ENCODE data around the gene ENHO.

Gene ENHO

DNA sequence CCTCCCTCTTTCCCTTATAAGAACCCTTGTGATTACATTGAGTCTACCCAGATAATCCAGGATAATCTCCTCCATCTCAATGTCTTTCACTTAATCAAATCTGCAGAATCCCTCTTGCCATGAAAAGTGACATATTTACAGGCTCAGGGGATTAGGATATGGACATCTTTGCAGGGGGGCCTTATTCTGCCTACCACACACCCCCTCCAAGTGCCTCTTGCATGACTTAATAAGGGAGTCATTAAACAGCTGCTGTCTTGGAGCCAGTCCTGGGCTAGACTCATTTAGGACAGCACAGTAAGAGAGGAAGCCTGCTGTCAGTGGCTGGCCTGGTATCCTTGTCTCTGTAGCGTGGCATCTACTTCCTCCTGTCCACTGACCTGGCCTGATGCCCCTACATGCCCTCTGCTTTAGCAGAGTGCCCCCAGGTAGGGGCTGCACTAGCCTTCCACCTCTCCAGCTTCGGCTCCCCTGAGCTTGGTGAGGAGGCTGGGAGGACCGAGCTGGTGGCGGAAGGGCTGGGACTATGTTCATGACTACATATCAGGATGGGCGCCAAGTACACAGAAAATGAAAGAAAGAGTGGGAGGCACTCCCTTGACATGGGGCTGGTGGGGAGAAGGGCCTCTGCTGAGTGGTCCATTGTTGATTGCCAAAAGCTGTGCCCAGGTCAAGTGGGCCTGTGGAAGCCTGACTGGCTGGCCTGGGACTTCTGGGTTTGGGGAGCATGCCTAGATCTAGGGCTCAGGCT is 17.2 kb downstream of the ENHO start:
- no peak for DNase-seq (ENCODE audit: low read depth, low spot score)
- ChIA-PET CTCF (interaction anchor here (1.2 to 15.2 kb wide), 3 partner anchors 86 to 102 kb away, joined by 5 to 193 read pairs (median 6); no protein-coding TSS in a partner anchor), POLR2A (no interaction called here)
- TF ChIP-seq, protein P1, sequence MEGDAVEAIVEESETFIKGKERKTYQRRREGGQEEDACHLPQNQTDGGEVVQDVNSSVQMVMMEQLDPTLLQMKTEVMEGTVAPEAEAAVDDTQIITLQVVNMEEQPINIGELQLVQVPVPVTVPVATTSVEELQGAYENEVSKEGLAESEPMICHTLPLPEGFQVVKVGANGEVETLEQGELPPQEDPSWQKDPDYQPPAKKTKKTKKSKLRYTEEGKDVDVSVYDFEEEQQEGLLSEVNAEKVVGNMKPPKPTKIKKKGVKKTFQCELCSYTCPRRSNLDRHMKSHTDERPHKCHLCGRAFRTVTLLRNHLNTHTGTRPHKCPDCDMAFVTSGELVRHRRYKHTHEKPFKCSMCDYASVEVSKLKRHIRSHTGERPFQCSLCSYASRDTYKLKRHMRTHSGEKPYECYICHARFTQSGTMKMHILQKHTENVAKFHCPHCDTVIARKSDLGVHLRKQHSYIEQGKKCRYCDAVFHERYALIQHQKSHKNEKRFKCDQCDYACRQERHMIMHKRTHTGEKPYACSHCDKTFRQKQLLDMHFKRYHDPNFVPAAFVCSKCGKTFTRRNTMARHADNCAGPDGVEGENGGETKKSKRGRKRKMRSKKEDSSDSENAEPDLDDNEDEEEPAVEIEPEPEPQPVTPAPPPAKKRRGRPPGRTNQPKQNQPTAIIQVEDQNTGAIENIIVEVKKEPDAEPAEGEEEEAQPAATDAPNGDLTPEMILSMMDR (IDR thresholded peaks at IDR 0.05; ENCODE audit: insufficient read depth, low read length, missing control alignments), result no peak
- no peak overlapping the region for H3K4me3 ChIP-seq (ENCODE audit: low read depth, low read length)

DNA sequence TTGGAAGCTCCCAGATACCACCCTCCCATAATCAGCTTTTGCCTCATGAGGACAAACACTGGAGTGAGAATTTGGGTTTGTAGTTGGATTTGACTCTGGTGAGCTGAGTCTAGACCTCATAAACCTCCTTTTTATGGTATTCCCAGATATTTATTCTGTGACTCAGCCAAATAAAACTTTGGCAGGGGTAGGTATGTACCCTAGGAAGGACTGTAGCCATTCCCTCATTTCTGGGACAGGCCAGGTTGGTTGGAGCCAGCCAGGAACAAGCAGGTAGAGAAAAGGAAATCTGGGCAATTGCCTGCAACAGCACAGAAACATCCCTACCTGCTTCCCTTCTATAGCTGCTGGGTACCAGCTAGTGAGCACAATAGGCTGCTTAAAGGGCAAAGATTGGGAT is 19.4 kb downstream of the ENHO start:
- TF ChIP-seq, protein P1 (IDR thresholded peaks at IDR 0.05; ENCODE audit: insufficient read depth, low read length, missing control alignments), result no peak
- DNase-seq (ENCODE audit: low read depth, low spot score), result no peak
- no peak overlapping the region for H3K4me3 ChIP-seq (ENCODE audit: low read depth, low read length)
- CTCF ChIA-PET, result interaction anchor here (1.3 to 15.2 kb wide), 9 partner anchors 11 to 170 kb away, joined by 3 to 193 read pairs (median 52); no protein-coding TSS in a partner anchor
- POLR2A ChIA-PET, result no interaction called here

DNA sequence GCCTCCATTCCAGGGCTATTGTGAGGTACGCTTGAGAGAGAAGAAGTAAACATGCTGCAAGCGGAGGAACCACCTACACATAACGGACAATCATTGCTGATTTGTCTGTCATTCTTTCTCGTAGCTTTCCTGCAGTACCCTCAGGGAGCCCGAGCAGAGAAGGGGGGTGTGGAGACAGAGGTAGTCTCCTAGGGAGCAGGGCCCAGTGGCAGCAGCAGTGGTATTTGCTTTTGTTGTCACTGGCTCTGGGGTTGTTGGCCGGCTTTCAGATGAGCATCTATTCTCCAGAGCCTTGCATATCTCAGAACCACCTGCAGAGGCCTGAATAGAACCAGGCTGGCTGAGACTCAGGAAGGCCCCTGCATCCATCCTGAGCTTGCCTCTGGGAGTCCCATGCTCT is 19.9 kb downstream of the ENHO start:
- CTCF ChIA-PET, result interaction anchor here (1.3 to 15.2 kb wide), 14 partner anchors 12 to 169 kb away, joined by 3 to 193 read pairs (median 38); partner anchors contain the start of genes DNAI1 and FAM219A
- POLR2A ChIA-PET, result no interaction called here
- H3K4me3 ChIP-seq (ENCODE audit: low read depth, low read length), result no peak overlapping the region
- TF ChIP-seq, protein P1 (IDR thresholded peaks at IDR 0.05; ENCODE audit: insufficient read depth, low read length, missing control alignments), result no peak
- DNase-seq (ENCODE audit: low read depth, low spot score), result no peak

GRCh38 chr9:34502471-34502870 is 20.3 kb downstream of the ENHO start:
- CTCF ChIA-PET, result interaction anchor here (0.9 to 15.2 kb wide), 27 partner anchors 11 to 169 kb away, joined by 3 to 193 read pairs (median 11); partner anchors contain the start of genes CNTFR, DNAI1 and FAM219A
- no peak for DNase-seq (ENCODE audit: low read depth, low spot score)
- TF ChIP-seq, protein P1 (IDR thresholded peaks at IDR 0.05; ENCODE audit: insufficient read depth, low read length, missing control alignments), result no peak
- POLR2A ChIA-PET, result no interaction called here
- no peak overlapping the region for H3K4me3 ChIP-seq (ENCODE audit: low read depth, low read length)

GRCh38 chr9:34501889-34502425 is 20.8 kb downstream of the ENHO start:
- ChIA-PET CTCF (interaction anchor here (0.9 to 15.2 kb wide), 33 partner anchors 11 to 168 kb away, joined by 3 to 193 read pairs (median 10); partner anchors contain the start of genes CNTFR, DNAI1 and FAM219A), POLR2A (interaction anchor here (0.8 kb wide), 1 partner anchor 11 kb away, joined by 3 read pairs; no protein-coding TSS in a partner anchor)
- TF ChIP-seq, protein P1 (IDR thresholded peaks at IDR 0.05; ENCODE audit: insufficient read depth, low read length, missing control alignments), result peak; percentile 41
- H3K4me3 ChIP-seq (ENCODE audit: low read depth, low read length), result no peak overlapping the region
- DNase-seq (ENCODE audit: low read depth, low spot score), result peak; percentile 31

GRCh38 chr9:34501372-34501771 is 21.4 kb downstream of the ENHO start:
- no peak overlapping the region for H3K4me3 ChIP-seq (ENCODE audit: low read depth, low read length)
- TF ChIP-seq, protein P1 (IDR thresholded peaks at IDR 0.05; ENCODE audit: insufficient read depth, low read length, missing control alignments), result no peak
- ChIA-PET POLR2A (interaction anchor here (0.8 kb wide), 1 partner anchor 12 kb away, joined by 3 read pairs; no protein-coding TSS in a partner anchor), CTCF (interaction anchor here (0.9 to 15.2 kb wide), 40 partner anchors 10 to 168 kb away, joined by 3 to 193 read pairs (median 7); partner anchors contain the start of genes CNTFR, DNAI1 and FAM219A)
- no peak for DNase-seq (ENCODE audit: low read depth, low spot score)
